Measurements from ENCODE around the gene TCF4. TPM values are rescaled to one million over a fixed set of nuclear protein-coding genes. Genes with fewer than 3 reads are reported as not detected.

The TCF4 gene
- total RNA-seq, 1 donor from 2014 or later, result 69.9 TPM

DNA sequence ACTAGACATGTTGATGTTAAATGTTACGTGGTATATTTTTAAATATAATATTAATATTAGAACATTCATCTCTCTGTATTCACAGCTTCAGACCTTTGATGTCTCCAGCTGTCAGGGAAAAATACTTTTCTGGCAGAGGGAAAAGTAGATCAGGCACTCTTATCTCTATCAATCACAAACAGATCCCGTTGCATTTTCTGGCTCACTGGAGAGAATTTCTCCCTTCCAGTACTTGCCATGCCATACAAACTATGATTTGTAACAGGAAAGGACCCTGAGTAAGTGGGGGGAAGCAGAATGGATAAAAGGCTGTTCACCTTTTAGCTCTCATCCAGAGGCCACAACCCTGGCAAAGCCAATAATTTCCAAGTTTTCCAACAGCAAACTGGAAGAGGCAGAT, 158.0 kb downstream of the TCF4 start:
- intact Hi-C loops (cut with DNase I), result no loop called here
- no peak for DNase-seq (ENCODE audit: low spot score)

DNA sequence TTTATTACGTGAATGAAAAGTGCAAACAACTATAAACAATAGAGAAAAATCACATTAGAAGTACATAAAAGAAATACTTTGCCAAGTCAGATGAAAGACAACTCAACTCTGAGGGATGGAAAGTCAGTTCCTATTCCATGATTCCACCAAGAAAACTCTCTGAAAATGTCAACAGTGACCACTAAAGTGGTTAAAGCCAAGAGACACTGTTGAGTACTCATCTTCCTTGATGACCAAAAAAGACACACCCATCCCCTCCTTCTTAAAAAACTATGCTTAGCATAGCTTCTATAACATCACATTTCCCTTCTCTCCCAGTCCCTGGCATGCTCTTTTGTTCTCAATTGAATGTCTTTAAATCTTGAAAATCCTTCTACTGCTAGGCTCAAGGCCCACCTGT, 160.0 kb downstream of the TCF4 start:
- intact Hi-C loops (cut with DNase I), result no loop called here

DNA sequence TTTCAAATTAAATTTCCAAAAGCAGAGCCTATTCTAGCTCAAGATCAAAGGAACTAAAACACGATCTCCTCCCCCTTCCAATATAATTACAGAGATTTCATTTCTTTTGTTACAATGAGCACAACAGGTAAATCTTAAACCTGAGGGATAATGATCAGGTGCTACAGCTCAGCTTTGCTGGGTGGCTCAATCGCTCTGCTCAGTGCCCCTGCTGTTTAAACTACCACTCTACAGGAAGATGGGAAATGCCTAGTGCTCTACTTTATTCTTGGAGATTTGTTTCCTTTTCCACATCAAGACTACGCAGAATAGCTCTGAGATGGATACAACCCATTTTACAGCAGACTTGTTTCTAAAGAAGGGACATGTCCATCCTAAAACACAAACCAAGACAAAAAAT, 162.3 kb downstream of the TCF4 start:
- intact Hi-C loops (cut with DNase I), result no loop called here
- no peak for DNase-seq (ENCODE audit: low spot score)

More for the DNA sequence above, 160.0 kb downstream of the TCF4 start:
- no peak for DNase-seq (ENCODE audit: low spot score)

DNA sequence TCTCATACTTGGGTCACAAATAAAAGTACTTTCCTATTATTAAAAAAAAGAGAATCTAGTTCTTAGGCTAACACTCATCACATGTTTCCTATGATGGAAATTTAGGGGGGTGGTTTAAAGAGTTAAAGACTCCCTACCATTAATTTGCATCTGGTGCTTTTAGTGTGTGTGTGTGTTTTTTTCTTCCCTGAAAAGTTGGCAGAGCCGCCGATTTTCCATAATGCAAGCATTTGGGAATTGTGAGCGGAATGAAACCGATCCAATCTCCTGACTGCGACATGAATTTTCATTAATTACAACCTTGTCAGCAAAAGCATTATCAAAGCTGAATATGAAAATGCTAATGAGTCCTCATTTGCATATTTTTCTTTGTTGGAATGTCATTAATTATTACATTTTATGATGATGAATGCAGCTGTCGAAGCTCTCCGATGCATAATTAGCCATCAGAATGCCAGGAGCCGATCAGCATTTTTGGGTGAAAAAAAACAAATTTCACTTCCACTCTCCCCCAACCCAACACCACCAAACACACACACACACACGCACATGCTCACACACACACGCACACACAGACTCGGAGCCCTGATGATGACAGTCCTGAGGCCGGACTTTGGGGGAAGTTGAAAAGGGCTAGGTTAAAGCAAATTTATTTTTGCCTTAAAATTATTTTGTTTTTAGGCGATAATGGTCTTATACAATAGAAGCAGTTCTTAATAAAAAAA, 165.4 kb downstream of the TCF4 start:
- intact Hi-C loops (cut with DNase I), result loop anchor here (5.0 kb wide), 2 partner anchors 55 to 90 kb away; no protein-coding TSS in a partner anchor
- DNase-seq (ENCODE audit: low spot score), result no peak

DNA sequence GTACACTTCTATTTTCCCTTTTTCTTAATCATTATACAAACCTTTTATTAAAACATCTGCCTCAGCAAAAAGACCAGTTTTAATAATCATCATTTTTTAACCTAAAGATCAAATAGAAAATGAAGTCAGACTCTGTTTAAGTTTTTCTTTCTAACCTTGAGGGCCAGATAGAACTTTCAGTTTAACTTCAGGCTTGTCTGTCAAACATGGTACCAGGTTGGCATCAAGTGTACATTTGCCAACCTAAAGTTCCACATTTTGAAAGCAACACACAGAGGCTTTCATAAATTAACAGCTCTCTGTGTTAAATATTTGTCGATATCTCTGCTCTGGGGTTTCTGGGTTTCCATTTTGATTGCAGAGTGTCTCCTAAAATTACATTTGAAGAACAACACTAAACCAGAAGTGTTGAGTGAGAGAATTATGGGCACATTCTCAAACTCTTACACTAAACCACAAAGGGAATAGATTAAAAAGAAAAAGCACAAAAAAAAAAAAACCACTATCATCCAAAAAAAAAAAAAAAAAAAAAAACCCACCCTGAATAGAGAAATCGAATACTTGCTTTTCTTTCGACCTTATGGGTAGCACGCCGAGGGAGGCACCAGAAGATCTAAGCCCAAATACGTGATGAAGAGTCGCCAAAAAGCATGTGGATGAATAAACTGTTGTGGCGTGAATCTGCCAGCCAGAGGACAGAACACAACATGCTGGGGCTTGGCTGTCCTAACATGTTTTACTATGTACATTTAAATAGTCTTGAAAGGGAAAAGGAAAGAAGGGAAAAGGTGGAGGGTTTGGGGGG, 166.2 kb downstream of the TCF4 start:
- intact Hi-C loops (cut with DNase I), result loop anchor here (2.0 to 5.0 kb wide), 3 partner anchors 55 to 165 kb away; no protein-coding TSS in a partner anchor
- DNase-seq (ENCODE audit: low spot score), result no peak

DNA sequence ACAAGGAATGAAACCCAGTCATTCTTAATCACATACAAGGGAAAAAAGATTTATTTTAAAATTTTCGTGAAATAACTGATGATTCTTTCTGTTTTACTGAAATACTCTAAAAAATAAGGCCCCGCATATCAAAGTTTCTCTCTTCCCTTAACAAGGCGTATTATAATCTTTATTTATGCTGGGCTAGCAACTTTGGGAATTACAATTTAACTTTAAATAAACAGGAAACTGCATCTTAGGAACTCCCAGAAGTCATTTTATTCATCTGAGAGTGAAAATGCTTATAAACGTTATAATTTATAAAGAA, 166.7 kb downstream of the TCF4 start:
- intact Hi-C loops (cut with DNase I), result loop anchor here (2.0 to 5.0 kb wide), 3 partner anchors 56 to 166 kb away; no protein-coding TSS in a partner anchor
- no peak for DNase-seq (ENCODE audit: low spot score)

DNA sequence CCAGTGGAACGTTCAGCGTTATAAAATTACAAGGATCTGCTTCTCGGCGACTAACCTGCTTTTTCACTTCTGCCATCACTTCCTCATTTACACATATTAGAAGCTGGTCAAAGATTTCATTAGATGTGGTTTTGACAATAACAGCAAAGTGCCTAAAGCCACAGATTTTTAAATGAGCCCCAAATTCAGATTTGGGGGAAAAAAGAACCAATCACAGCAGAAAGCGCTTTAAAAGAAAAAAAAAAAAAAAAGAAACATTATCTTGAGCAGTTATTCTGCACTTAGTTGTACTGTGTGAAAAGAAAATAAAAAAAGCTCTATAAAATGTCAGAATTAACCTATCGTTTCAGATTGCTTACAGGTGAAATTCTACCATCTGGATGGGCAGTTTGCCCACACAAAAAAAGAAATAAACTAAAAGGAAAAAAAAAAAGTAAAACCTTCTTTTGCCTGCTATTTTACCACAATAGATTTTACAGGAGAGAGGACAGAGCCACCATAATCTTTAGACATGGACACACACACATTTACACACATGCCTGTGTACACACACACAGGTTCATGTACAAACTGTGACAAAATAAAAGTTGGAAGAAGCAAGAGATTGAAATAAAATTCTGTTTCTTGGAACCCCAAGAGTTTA, 167.2 kb downstream of the TCF4 start:
- no peak for DNase-seq (ENCODE audit: low spot score)
- intact Hi-C loops (cut with DNase I), result loop anchor here (2.0 to 5.0 kb wide), 3 partner anchors 57 to 166 kb away; no protein-coding TSS in a partner anchor

DNA sequence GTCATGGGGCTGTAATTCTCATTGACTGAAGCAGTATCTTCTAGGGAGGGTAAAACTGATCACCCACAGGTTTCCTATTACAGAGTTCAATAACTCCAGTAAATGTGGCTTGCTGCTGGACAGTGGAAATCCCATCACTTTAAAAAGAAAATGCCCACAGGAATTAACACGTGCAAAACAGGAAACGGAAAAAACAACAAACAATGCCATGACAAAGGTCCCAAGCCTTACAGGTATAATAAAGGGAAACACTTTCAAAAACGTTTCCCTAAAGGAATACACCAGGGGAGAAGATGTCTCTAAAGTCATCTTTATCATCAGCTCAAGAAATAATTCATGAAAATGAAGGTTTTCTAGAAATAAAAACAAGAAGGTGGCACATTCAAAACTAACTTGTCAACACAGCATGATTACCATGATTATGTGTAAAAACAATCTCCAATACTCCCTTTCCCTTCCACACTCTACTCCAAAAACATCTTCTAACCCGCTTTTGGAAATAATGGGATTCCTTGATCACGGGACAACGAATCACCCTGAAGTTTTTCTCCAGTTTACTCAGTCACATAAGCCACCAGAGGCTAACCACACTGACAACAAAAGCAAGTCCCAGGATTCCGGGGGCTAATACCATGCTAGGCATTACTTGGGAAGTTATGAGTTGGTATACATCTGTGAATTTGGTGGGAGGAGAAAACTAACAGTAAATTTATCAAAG, 167.9 kb downstream of the TCF4 start:
- intact Hi-C loops (cut with DNase I), result loop anchor here (2.0 to 10.0 kb wide), 7 partner anchors 57 to 1157 kb away; no protein-coding TSS in a partner anchor
- no peak for DNase-seq (ENCODE audit: low spot score)

DNA sequence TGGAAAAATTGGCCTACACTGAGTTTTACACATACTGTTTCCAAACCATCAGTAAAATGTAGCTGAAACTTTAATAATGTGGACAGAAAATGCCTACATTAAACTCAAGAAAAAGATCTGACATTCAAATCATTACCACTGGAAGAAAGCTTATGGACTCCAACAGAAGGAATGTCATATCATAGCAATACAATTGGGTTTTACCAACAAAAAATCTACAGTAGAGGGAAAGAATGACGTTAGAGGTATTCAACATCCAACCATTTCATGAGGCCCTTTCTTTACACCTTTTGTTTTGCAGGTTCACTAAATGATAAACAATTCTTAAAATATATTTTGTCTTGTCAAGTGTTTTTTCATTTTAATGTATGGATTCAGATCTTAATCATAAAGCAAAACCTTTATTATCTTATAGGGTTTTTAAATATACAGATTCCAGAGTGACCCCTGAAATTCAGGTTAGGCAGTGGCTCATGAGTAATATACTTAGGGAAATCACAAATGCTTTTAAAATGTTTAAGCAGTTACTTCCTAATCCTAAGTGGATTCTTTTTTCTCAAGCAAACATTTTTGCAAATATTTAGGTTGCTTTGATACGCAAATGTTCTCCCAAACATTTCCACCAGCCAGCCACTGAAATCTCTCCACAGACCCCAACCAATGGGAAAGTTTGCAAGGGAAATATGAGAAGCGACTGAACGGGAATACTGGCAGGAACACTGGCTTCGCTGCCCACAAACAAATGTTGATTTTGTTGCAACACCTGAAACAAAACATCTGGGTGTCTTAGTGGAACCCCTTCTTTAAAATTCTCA, 168.7 kb downstream of the TCF4 start:
- no peak for DNase-seq (ENCODE audit: low spot score)
- intact Hi-C loops (cut with DNase I), result loop anchor here (5.0 to 10.0 kb wide), 4 partner anchors 363 to 1158 kb away; no protein-coding TSS in a partner anchor

DNA sequence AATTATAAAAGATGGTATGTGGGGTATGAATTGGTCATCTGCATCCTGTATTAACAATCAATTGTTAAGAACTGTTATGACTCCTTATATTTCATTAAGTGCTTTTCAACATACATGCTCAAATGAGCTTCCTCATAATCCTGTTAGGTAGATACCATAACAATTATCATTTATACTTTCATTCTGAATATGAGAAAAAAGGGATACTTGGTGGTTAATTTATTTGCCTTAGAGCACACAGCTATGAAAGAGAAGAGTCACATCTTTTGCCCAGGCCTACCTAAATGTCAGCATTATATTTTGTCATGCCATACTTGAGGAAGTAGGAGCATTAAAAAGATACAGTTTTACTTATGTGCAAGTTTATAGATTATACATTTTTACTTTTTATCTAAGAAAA, 169.6 kb downstream of the TCF4 start:
- intact Hi-C loops (cut with DNase I), result loop anchor here (5.0 to 10.0 kb wide), 4 partner anchors 364 to 1159 kb away; no protein-coding TSS in a partner anchor
- no peak for DNase-seq (ENCODE audit: low spot score)

DNA sequence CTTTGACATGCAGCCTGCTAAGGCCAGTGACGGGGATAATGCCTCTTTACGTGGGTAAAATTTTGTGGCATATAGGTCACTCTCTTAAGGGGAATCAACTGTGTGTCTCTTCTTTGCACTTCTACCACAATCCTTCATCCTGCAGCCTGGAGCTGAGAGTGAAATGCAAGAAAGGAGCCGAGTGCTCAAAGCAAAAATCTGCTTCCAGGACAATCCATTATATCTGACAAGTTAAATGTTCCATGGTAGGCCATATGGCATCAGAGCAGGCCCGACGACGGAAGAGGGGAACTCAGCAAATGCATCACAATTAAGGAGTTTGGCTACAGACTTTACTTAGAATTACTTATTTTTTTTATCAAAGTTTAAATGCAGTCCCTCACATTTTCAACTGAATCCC, 171.2 kb downstream of the TCF4 start:
- DNase-seq (ENCODE audit: low spot score), result no peak
- intact Hi-C loops (cut with DNase I), result loop anchor here (5.0 to 10.0 kb wide), 4 partner anchors 366 to 1161 kb away; no protein-coding TSS in a partner anchor

DNA sequence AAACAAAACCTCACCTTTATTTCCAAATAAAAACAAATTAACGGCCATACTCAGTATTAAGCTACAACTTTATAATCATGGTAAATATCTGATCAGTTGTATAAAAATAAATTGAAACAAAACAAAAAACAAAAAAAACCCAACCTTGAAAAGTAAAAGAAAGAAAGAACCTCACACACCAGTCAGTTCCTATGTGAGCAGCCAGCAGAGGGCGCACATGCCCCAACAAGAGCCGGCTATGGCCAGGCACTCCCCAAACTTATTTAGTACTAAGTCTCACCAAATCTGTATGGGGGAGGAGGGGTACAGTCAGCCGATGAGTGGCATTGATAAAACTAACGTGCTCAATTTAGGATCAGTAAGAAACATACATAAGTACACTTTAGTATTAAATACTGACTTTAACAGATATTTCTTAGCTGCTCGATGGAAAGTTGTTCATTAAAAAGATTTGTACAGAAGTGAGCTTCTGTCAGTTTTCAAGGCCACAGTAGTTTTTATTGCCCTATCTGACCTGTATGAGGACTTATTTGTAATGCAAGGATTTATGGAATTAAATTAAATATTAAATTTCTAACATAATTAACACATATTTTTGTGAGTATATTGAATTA, 172.6 kb downstream of the TCF4 start:
- intact Hi-C loops (cut with DNase I), result loop anchor here (2.0 to 10.0 kb wide), 5 partner anchors 317 to 1162 kb away; no protein-coding TSS in a partner anchor
- DNase-seq (ENCODE audit: low spot score), result peak; percentile 89

DNA sequence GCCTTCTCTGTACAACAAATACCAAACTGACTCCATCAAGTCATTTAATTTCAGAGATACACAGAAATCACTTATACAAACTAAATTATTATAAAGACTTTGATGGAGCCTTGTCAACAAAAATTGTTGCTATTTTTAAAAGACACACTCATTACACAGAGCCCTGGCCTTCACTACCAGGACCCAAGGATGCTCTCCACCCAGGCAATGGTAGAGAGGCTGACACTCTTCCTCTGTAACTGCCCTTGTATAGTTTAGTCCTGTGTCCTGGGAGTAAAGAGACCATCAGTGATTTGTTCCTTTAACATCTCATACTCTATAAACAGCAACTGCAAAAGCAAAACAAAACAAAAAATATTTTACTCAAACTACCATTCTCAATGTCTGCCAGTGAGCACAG, 173.5 kb downstream of the TCF4 start:
- intact Hi-C loops (cut with DNase I), result loop anchor here (2.0 to 10.0 kb wide), 3 partner anchors 318 to 570 kb away; no protein-coding TSS in a partner anchor
- DNase-seq (ENCODE audit: low spot score), result no peak

DNA sequence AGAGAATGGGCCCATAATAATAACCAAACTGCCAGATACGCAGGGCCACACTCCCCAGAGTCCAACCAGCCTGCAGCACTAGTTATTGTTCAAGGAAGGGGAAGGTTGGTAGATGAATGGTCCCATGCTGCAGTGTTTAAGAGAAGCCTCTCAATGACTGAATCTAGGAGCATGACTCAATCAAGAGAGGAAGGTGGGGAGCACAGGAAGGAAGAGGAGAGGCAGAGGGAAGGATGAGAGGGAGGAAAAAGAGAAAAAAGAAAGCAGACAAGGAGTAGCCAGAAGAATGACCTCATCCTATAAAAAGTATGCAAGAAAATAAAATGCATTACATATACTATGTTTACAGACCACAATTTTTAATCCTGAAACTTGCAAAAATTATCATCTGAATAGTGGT, 174.5 kb downstream of the TCF4 start:
- no peak for DNase-seq (ENCODE audit: low spot score)
- intact Hi-C loops (cut with DNase I), result loop anchor here (10.0 kb wide), 2 partner anchors 451 to 571 kb away; no protein-coding TSS in a partner anchor

DNA sequence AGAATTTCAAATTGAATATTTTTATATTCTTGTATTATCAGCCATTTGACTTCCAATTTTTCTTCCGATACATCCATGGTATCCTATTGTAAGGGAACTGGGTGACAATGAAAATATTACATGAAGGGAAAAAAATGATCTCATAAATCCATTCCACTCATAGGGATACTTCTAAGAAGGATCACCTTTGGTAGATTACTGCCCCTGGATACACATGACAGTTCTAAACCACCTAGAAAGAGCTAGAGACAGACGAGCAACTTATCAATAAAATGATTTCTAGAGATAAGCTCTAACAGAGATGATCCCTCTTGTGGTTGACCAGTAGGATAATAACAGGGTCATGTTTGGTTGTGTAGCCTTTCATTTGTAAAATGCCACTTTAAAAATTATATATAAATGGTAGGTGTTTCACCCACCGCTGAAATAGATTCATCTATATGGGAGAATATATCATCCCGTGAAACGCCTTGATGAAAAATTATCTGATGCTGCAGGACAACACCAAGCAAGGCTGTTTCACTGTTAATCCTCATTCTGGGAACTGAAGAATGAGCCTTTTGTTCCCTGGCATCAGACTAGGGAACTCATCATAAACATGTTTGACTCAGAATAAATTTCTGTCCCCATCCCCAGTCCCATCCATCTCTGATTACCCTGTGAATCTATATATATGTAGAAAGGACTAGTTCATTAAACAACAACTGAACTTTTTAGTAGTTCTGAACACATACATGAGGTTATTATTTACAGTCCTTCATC, 180.0 kb downstream of the TCF4 start:
- no peak for DNase-seq (ENCODE audit: low spot score)
- intact Hi-C loops (cut with DNase I), result no loop called here

DNA sequence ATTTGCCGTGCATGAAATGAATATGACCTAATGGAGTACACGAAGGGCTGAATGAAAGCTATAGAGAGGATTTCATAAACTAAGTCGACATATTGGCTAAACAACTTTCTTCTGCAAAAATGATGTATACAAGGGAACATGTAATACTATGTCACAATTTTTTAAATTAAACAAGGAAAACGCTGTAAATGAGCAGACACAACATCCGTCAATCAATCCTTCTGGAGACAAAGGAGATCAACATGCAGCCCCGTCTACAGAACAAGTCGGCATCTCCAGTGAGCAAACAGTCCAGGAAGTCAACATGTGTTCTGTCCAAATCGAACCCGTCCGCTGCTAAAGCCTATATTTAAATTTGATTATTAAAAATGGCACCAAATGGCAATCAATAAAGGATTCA, 180.8 kb downstream of the TCF4 start:
- DNase-seq (ENCODE audit: low spot score), result no peak
- intact Hi-C loops (cut with DNase I), result no loop called here

DNA sequence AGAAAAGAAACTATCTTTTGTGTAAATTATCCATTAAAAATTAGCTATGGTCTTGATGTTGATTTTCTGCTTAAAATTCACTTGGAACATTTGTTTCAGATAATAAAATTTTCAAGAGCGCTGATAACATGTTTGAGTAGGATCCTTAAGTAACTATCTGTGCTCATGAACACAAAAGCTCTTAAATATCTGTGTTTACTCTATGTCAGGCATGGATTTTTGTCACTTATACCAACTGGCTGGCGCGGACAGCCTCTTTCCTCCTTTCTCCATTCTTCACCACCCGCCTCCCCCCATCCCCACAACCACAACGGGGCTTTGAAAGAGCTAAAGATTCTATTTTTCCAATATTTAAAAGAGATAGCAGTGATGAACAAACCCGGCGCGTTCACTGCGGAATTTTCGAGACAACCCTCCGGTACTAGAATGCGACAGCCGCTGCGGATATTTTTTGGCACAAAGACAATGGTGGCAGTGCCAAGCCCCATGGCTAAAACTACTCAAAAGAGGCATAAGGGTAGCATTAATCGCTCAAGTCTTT, 181.5 kb downstream of the TCF4 start:
- intact Hi-C loops (cut with DNase I), result no loop called here
- DNase-seq (ENCODE audit: low spot score), result no peak

All from cardiac septum (tissue), 1 donor.